GM23338 (cell line): ENCODE measurements around the gene PCDHB6.
"Not testable (repeated sequence)": the region's sequence is repeated elsewhere in the genome, so short reads cannot be mapped to it uniquely, and the experiment has no call there.

Experiments used
- CREB1 ChIP-seq: fragments of 250-450 bp; sonication (Bioruptor Pico); IDR thresholded peaks from 2 replicates; pipeline ENCODE4 v1.5.0; 2020; ENCODE audit warnings: low read depth, mild to moderate bottlenecking, moderate library complexity
- EZH2 ChIP-seq: fragments of 200-600 bp; sonication (generic); IDR thresholded peaks from one replicate; pipeline ENCODE4 v1.8.0; 2017; ENCODE audit warnings: antibody characterized with exemption, mild to moderate bottlenecking, low read depth; ENCODE audit not compliant: unreplicated experiment
- EZH2phosphoT487 ChIP-seq: fragments of 200-600 bp; sonication (generic); IDR thresholded peaks from one replicate; pipeline ENCODE4 v1.8.1; 2018; ENCODE audit warnings: antibody characterized with exemption; ENCODE audit not compliant: unreplicated experiment
- JUNB ChIP-seq: IDR thresholded peaks from one replicate; pipeline ENCODE4 v1.6.1; 2016; ENCODE audit warnings: antibody characterized with exemption; ENCODE audit not compliant: unreplicated experiment
- NANOG ChIP-seq: IDR thresholded peaks from 2 replicates; pipeline ENCODE4 v1.6.1; 2016; ENCODE audit warnings: antibody characterized with exemption, borderline replicate concordance
- POLR2AphosphoS5 ChIP-seq: IDR thresholded peaks from 2 replicates; pipeline ENCODE4 v1.6.1; 2016; ENCODE audit warnings: antibody characterized with exemption, low read depth
- REST ChIP-seq: IDR thresholded peaks from one replicate; pipeline ENCODE4 v1.6.1; 2018; ENCODE audit warnings: antibody characterized with exemption; ENCODE audit not compliant: unreplicated experiment
- ZNF462 ChIP-seq: fragments of 250-450 bp; sonication (Bioruptor Pico); IDR thresholded peaks from 2 replicates; pipeline ENCODE4 v1.5.0; 2020; ENCODE audit warnings: mild to moderate bottlenecking, moderate library complexity
- TF ChIP-seq, protein P1 (sequence below), 2 experiments: fragments of 200-600 bp in 1 of 2; sonication (generic) in 1 of 2; conservative IDR thresholded peaks; 2 replicates each; pipeline versions ENCODE4 v1.5.1 to v1.6.1; 2016 to 2017; ENCODE audit warnings: antibody characterized with exemption in 2 of 2, low read depth in 2 of 2, mild to moderate bottlenecking in 2 of 2, moderate library complexity in 1 of 2
- TF ChIP-seq, protein P2 (sequence below): IDR thresholded peaks from 2 replicates; pipeline ENCODE4 v1.6.1; 2016; ENCODE audit warnings: antibody characterized with exemption

DNA sequence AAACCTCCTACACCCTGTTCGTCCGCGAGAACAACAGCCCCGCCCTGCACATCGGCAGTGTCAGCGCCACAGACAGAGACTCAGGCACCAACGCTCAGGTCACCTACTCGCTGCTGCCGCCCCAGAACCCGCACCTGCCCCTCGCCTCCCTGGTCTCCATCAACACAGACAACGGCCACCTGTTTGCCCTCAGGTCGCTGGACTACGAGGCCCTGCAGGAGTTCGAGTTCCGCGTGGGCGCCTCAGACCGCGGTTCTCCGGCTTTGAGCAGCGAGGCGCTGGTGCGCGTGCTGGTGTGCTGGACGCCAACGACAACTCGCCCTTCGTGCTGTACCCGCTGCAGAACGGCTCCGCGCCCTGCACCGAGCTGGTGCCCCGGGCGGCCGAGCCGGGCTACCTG, 7.5 kb downstream of the PCDHB6 start:
- TF ChIP-seq, protein P1, sequence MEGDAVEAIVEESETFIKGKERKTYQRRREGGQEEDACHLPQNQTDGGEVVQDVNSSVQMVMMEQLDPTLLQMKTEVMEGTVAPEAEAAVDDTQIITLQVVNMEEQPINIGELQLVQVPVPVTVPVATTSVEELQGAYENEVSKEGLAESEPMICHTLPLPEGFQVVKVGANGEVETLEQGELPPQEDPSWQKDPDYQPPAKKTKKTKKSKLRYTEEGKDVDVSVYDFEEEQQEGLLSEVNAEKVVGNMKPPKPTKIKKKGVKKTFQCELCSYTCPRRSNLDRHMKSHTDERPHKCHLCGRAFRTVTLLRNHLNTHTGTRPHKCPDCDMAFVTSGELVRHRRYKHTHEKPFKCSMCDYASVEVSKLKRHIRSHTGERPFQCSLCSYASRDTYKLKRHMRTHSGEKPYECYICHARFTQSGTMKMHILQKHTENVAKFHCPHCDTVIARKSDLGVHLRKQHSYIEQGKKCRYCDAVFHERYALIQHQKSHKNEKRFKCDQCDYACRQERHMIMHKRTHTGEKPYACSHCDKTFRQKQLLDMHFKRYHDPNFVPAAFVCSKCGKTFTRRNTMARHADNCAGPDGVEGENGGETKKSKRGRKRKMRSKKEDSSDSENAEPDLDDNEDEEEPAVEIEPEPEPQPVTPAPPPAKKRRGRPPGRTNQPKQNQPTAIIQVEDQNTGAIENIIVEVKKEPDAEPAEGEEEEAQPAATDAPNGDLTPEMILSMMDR (conservative IDR thresholded peaks at IDR 0.05; ENCODE audit: low read depth in 2 of 2) = not testable (repeated sequence)
- not testable (repeated sequence) for TF ChIP-seq POLR2AphosphoS5; REST; CREB1 (CRISPR knock-in tag); EZH2; NANOG; EZH2phosphoT487; JUNB; ZNF462 (CRISPR knock-in tag)
- TF ChIP-seq, protein P2, sequence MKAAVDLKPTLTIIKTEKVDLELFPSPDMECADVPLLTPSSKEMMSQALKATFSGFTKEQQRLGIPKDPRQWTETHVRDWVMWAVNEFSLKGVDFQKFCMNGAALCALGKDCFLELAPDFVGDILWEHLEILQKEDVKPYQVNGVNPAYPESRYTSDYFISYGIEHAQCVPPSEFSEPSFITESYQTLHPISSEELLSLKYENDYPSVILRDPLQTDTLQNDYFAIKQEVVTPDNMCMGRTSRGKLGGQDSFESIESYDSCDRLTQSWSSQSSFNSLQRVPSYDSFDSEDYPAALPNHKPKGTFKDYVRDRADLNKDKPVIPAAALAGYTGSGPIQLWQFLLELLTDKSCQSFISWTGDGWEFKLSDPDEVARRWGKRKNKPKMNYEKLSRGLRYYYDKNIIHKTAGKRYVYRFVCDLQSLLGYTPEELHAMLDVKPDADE = not testable (repeated sequence)
